ENCODE data around the gene AGAP1.

- TF ChIP-seq CTCF (IDR thresholded peaks at IDR 0.05) (no peak), POLR2A (IDR thresholded peaks at IDR 0.05) (no peak)
Observed at GRCh38 chr2:235616885-235617284, 123.0 kb downstream of the AGAP1 start.

Measured in heart left ventricle (tissue), 13 donors.